ENCODE results near the gene MYLK3.

The MYLK3 gene

DNA sequence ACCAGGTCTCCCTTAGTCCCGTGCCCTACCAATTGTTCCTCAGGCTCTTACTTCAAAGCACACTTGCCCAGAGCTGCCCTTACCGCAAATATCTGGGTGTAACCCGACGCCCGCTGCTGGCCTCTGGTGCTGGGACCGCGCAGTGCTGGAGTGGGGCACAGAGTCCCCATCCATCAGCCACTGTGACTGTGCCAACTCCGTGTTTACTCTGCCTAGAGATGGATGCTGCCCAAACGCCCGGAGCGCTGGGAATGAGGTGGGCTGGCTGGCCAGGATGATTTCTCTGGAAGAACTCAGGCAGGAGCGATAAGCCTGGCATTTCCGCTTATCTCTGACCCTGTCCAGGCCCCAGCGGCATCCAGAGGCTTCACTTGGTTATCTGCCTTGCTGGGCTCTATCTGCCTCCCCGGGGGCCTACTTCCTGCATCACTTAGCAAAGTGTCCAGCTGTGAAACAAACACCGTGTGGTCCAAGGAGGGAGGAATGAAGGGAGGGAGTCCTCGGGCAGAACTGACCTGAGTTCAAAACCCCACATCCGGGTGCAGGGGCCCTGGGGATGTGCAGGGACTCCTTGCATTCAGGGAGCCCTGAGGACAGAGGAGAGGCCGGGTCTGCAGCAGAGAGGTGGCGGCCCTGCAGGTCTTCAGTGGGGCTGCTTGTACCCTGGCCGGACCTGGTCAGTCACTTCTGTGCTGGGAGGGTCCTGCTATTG lies 9.4 kb upstream of the MYLK3 start:
- DNase-seq, result peak; percentile 7

DNA sequence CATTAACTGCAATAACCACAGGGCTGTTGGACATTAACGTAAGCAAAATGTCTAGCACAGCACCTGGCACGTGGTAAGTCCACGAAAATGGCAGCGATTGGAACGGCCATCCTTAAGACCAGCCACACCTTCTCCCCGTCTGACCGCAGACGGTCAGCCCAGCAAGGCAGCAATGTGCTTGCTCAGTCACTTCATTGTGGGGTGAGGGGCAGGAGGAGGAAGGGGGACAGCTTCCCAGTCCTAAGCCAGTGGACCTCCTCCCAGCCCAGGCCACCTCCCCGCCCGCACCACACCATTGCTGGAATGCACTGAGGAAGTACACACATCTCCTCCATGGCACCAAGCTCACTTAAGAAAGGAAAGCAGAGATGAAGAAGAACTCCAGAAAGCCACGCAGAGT lies 8.6 kb upstream of the MYLK3 start:
- no peak for DNase-seq

DNA sequence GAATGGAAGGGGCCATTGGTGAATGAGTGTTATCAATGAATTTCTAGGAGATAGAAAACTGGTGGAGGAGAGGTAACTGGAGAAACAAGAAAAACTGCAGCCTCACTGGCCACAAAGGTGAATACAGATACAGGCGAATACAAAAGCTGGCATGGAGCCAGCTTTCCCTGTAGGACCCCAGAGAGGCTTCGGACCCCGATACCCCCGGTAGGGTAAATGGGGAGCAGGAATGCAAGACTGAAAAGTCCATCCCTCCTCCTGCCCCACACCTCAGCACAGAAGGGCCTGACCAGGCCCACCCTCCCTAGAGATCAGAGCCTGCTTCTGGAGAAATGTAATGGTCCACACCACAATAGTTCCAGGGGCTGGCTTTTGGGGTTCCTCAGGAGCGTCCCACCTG lies 4.9 kb upstream of the MYLK3 start:
- no peak for DNase-seq

GRCh38 chr16:46751381-46751780 lies 3.2 kb upstream of the MYLK3 start:
- no peak for DNase-seq

GRCh38 chr16:46748775-46749705 lies 896 bp upstream of the MYLK3 start:
- no peak for DNase-seq

GRCh38 chr16:46746821-46747776 lies 1.0 kb downstream of the MYLK3 start:
- no peak for DNase-seq

GRCh38 chr16:46745617-46746016 lies 2.5 kb downstream of the MYLK3 start:
- DNase-seq, result peak; percentile 4

DNA sequence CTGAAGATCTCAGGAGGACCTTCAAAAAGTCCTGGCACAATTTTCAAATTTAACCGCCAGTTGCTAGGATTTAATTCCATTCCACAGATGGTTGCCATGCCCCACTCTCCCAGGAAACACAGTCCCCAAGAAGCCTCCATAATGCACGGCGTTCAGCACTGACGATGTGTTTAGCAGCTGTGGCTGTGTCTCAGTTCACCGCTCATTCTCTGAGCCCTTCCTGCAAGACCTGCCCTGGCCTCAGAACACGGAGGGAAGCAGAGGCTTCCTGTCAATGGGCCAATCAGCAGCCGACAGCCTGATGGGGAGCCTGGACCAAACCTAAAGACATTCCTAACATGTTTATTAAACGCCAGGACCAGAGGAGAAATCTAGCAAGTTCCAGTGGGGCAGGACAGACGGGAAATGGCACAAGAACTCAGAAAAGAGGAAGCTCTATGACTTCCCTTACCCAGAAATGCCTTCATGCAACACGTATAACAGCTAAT lies 4.9 kb downstream of the MYLK3 start:
- no peak for DNase-seq

DNA sequence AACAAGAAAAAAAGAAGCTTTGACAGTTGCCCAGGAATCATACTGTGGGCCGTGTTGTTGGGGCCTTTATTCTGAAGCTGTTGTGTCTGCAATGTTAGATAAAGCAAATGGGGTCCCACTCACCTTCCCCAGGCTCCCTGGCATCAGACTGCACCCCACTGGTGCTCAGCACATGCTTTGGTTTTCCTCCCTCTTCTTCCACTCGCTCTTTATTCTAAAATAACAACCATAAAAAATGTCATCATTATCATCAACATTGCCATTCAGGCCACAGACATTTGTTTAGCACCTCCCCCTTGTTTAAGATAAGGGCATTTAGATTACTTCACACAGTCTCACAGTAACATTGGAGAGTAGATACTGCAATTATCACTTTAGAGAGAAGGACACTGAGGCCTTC lies 8.2 kb downstream of the MYLK3 start:
- no peak for DNase-seq

DNA sequence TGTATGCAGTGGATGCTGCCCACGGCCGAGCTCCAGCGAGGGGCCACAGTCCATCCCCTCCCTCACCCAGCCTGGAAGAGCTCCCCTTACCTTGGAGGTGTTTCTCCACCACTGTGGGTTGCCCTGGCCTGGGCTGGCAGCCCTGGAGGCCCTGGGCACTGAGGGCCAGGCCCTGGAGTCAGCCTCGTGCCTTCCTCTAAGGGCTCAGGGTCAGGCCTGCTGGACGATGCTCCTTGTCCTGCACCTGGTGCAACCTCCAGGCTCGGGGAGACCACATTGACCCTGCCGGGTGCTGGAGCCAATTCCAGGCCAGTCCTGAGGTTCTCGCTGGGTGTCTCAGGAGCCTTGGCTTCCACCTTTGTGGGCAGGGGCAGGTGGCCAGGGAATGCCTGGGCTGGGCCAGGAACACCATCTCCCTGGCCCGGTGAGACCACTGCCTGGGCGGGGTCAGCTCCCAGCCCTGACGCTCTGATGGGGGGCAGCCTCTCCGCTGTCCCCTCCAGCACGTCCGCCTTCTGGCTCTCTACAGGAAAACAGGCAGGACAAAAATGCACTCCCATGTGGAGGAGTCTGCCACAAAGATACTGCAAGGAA lies 10.4 kb downstream of the MYLK3 start:
- no peak for DNase-seq

DNA sequence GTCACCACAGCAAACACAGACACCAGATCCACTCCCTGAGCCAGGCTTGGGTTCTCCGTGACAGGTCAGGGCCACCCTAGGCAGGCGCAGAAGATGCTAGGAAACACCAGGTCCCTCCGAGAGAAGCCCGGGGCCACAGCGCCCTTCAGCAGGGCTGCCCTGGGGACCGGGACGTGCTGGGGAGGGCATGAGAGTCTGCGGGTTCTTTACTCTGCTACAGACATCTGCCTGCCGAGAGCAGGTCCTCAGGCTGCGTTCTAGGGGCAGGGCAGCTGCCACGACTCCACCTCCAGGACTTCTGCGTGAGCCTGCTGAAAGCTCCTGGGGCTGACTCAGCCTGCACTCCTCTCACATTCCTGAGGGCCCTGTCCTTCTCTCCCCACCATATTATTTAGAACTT lies 11.4 kb downstream of the MYLK3 start:
- no peak for DNase-seq

DNA sequence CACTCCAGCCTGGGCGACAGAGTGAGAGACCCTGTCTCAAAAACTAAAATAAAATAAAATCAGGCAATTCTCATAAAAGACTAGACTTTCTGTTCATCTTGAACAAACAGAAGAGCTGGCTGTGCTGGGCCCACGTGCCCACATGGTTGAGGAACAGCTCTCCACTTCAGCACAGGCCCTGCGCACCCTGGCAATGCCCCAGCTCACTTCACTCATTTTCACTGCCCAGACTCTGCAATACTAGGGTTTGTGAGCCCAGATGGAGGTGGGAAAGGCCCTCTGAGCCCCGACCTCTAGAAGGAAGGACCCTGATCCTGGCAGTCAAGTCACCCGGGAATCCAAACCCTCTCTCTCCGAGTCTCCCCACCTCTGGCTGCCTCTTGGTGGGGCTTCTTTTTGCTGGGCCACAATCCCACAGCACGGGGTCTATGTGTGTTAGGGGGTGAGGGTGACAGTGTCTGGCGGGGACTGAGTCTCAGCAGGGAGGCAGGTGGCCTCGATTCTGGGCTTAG lies 14.8 kb downstream of the MYLK3 start:
- DNase-seq, result no peak

DNA sequence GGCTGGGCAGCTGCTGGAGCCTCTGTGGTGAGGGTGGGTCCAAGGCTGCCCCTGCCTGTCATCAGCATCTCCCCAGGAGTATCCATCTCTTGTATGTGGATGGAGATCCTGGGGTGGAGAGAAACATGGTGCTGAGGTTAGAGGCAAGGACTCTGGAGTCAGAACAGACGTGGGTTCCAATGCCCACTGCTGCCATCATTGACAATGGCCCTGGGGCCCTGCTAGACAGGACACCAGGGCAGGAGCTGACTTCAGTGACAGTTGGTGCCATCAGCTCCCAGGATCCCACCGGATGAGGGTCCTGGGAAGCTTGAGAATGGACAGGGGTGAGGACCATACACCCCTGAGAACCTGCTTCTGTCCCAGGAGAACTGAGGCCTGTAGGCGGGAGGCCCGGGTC lies 15.6 kb downstream of the MYLK3 start:
- DNase-seq, result no peak

GRCh38 chr16:46731691-46732555 lies 16.2 kb downstream of the MYLK3 start:
- DNase-seq, result no peak

GRCh38 chr16:46730801-46731690 lies 17.1 kb downstream of the MYLK3 start:
- DNase-seq, result no peak

DNA sequence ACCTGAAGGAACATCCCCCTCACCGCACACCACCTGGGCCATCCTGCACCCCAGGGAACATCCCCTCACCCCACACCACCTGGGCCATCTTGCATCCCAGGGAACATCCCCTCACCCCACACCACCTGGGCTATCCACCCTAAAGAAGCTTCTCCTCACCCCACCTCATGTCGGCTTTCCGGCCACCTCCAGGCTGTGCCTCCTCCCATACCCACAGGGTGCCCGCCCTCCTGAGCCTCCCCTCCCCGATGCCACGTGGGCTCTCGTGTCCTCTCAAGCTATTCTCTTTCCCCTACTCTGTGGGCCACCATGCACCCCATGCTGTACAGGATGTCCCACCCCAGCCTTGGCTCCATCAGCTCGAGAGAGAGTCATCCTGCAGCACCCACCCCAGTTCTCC lies 18.0 kb downstream of the MYLK3 start:
- DNase-seq, result no peak

- no peak for DNase-seq
Observed at GRCh38 chr16:46729326-46729995, 18.7 kb downstream of the MYLK3 start.

DNA sequence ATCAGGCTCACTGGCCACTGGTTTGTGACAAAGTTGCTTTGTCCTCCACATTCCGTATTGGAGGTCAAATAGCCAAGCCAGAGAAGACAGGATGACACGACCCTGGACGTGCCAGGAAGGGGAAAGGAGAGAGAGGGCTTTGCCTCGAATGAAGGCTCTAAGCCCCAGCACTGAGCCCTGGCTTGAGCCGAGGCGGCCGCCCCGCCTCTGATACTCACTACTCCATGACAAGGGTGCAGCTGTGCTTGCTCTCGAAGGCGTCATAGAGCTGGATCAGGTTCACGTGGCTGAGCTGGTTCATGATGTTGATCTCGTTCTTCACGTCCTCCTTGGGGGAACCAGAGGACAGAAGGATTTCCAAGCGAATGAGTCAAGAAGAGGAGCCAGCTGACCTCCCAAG lies 19.3 kb downstream of the MYLK3 start:
- DNase-seq, result no peak

DNA sequence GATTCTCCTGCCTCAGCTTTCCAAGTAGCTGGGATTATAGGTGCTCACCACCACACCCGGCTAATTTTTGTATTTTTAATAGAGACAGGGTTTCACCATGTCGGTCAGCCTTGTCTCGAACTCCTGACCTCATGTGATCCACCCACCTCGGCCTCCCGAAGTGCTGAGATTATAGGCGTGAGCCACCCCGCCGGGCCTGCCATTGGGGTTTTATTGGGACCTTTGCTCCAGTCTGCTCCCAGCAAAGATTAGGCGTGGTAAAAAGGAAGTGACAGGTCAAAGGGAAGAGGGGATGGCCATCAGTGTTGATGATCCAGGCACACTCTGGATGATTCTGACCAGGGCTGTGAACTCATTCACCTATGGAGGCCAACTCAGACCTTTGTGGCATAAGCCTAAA lies 20.5 kb downstream of the MYLK3 start:
- DNase-seq, result no peak

DNA sequence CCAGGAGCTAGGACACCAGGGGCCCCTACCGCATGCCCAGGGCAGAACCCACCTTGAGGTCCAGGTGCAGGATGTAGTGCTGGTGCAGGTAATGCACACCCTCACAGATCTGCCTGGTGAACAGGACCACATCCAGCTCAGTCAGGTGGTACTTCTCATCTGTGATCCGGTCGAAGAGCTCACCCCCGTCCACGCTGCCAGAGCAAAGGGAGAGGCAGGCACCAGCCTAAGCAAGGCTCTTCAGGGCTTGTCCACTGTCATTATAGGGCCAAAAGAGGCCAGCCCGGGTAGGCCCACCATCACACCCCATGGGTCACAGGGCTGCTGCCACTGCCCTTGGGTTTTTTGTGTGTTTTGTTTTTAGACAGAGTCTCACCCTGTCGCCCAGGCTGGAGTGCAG lies 21.0 kb downstream of the MYLK3 start:
- no peak for DNase-seq
